ENCODE measurements around the gene MGMT.

DNA sequence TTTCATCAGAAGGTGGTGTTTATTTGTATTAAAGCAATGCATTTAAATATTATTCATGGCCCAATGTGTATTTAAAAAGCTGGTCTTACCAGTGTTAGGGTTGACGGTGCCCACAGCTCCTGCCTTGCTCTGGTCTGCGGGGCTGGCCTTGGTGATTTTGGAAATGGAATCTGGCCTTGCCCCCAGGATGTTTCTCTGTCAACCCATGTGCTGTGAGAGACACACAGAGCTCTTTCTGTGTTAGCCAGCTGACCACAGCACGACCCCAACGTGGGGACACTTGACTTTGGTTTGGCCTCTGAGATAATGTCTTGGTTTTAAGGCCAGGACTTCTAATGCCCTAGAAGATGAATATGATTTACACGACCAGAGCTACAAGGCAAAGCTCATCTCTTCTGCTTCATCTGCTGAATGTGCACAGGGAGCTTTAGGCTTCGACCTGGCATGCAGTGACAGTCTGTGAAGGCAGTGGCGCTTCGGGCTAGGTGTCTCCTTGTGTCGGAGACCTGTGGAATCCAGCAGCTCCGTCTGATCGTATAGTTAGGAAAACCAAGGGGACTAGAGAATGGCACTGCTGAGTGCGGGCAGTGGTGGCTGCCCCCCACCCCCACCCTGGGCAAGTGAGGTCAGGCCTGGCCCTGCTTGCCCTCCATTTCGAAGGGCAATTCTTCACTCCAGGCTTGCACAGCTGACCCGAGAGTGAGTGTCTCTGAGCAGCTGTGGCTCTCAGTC lies 250.9 kb downstream of the MGMT start:
- TF ChIP-seq CBX5 (IDR thresholded peaks at IDR 0.05; ENCODE audit: borderline replicate concordance, low read depth) (no peak), JUND (IDR thresholded peaks at IDR 0.05; ENCODE audit: borderline replicate concordance, low read depth, low read length) (no peak), JUND (tag; IDR thresholded peaks at IDR 0.05; ENCODE audit: borderline replicate concordance, low read depth, low read length) (no peak), NR2C2 (CRISPR knock-in tag; IDR thresholded peaks at IDR 0.05) (no peak), NR2C2 (tag; IDR thresholded peaks at IDR 0.05) (no peak), RFX5 (IDR thresholded peaks at IDR 0.05; ENCODE audit: low read depth, low read length) (no peak), ZNF696 (CRISPR knock-in tag; conservative IDR thresholded peaks at IDR 0.05) (no peak), NFXL1 (CRISPR knock-in tag; IDR thresholded peaks at IDR 0.05) (no peak), EP300 (IDR thresholded peaks at IDR 0.05; ENCODE audit: low read length) (no peak), RBM34 (IDR thresholded peaks at IDR 0.05; ENCODE audit: borderline replicate concordance, insufficient read depth, low read length) (no peak)
- TF ChIP-seq, protein P1, sequence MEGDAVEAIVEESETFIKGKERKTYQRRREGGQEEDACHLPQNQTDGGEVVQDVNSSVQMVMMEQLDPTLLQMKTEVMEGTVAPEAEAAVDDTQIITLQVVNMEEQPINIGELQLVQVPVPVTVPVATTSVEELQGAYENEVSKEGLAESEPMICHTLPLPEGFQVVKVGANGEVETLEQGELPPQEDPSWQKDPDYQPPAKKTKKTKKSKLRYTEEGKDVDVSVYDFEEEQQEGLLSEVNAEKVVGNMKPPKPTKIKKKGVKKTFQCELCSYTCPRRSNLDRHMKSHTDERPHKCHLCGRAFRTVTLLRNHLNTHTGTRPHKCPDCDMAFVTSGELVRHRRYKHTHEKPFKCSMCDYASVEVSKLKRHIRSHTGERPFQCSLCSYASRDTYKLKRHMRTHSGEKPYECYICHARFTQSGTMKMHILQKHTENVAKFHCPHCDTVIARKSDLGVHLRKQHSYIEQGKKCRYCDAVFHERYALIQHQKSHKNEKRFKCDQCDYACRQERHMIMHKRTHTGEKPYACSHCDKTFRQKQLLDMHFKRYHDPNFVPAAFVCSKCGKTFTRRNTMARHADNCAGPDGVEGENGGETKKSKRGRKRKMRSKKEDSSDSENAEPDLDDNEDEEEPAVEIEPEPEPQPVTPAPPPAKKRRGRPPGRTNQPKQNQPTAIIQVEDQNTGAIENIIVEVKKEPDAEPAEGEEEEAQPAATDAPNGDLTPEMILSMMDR (IDR thresholded peaks at IDR 0.05 in 2 of 3, conservative IDR thresholded peaks at IDR 0.05 in 1 of 3; ENCODE audit: insufficient read depth in 2 of 3, low read depth in 1 of 3, low read length in 3 of 3): no peak
- TF ChIP-seq, protein P2, sequence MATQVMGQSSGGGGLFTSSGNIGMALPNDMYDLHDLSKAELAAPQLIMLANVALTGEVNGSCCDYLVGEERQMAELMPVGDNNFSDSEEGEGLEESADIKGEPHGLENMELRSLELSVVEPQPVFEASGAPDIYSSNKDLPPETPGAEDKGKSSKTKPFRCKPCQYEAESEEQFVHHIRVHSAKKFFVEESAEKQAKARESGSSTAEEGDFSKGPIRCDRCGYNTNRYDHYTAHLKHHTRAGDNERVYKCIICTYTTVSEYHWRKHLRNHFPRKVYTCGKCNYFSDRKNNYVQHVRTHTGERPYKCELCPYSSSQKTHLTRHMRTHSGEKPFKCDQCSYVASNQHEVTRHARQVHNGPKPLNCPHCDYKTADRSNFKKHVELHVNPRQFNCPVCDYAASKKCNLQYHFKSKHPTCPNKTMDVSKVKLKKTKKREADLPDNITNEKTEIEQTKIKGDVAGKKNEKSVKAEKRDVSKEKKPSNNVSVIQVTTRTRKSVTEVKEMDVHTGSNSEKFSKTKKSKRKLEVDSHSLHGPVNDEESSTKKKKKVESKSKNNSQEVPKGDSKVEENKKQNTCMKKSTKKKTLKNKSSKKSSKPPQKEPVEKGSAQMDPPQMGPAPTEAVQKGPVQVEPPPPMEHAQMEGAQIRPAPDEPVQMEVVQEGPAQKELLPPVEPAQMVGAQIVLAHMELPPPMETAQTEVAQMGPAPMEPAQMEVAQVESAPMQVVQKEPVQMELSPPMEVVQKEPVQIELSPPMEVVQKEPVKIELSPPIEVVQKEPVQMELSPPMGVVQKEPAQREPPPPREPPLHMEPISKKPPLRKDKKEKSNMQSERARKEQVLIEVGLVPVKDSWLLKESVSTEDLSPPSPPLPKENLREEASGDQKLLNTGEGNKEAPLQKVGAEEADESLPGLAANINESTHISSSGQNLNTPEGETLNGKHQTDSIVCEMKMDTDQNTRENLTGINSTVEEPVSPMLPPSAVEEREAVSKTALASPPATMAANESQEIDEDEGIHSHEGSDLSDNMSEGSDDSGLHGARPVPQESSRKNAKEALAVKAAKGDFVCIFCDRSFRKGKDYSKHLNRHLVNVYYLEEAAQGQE (IDR thresholded peaks at IDR 0.05; ENCODE audit: borderline replicate concordance): no peak
- TF ChIP-seq, protein P2 (CRISPR knock-in tag; IDR thresholded peaks at IDR 0.05; ENCODE audit: low read depth): no peak

Measured in K562 (cell line).